HG03135 (cell line): Measurements from ENCODE around the gene PPP1R18.
"Not testable (repeated sequence)": the region's sequence is repeated elsewhere in the genome, so short reads cannot be mapped to it uniquely, and the experiment has no call there.

Source experiments
- ATAC-seq: cut with Tn5 transposase; IDR thresholded peaks from one replicate; pipeline ENCODE4 v1.9.1; 2021; ENCODE audit warnings: mild to moderate bottlenecking, moderate library complexity; ENCODE audit not compliant: unreplicated experiment

The PPP1R18 gene

GRCh38 chr6:30719791-30720737 lies 33.6 kb upstream of the PPP1R18 start, which contains the start of gene TUBB:
Gene TUBB (plus strand): TSS chr6:30720352. CDS start chr6:30720507, 155 bp downstream.
- peak; percentile 42 for ATAC-seq

- no peak for ATAC-seq
Measured at GRCh38 chr6:30719356-30719755, 32.9 kb upstream of the PPP1R18 start.

- not testable (repeated sequence) for ATAC-seq
Measured at GRCh38 chr6:30717845-30718720, 31.6 kb upstream of the PPP1R18 start.

- peak; percentile 73 for ATAC-seq
Measured at GRCh38 chr6:30717129-30717844, 30.8 kb upstream of the PPP1R18 start, which contains the start of gene MDC1. Gene MDC1 (minus strand): TSS chr6:30717281. CDS start chr6:30715175, 2,106 bp downstream.

- ATAC-seq: no peak
Measured at GRCh38 chr6:30716879-30717128, 30.4 kb upstream of the PPP1R18 start.

- ATAC-seq: no peak
Measured at GRCh38 chr6:30714263-30714662, 27.8 kb upstream of the PPP1R18 start.

- ATAC-seq: no peak
Measured at GRCh38 chr6:30712441-30712945, 26.0 kb upstream of the PPP1R18 start.

GRCh38 chr6:30711758-30712380 lies 25.4 kb upstream of the PPP1R18 start:
- ATAC-seq: no peak

GRCh38 chr6:30709101-30709868 lies 22.8 kb upstream of the PPP1R18 start:
- no peak for ATAC-seq

- no peak for ATAC-seq
Measured at GRCh38 chr6:30707281-30707850, 20.9 kb upstream of the PPP1R18 start.

GRCh38 chr6:30705620-30706019 lies 19.2 kb upstream of the PPP1R18 start:
- ATAC-seq: no peak

- ATAC-seq: no peak
Measured at GRCh38 chr6:30703821-30704220, 17.4 kb upstream of the PPP1R18 start.

- no peak for ATAC-seq
Measured at GRCh38 chr6:30703011-30703410, 16.6 kb upstream of the PPP1R18 start.

- no peak for ATAC-seq
Measured at GRCh38 chr6:30700340-30700739, 13.9 kb upstream of the PPP1R18 start.

- ATAC-seq: no peak
Measured at GRCh38 chr6:30696432-30696831, 10.0 kb upstream of the PPP1R18 start.

GRCh38 chr6:30691208-30691847 lies 4.9 kb upstream of the PPP1R18 start:
- no peak for ATAC-seq

- ATAC-seq: no peak
Measured at GRCh38 chr6:30690403-30691207, 4.2 kb upstream of the PPP1R18 start, which contains the start of gene NRM. Gene NRM (minus strand): TSS chr6:30690984. CDS start chr6:30690974, 10 bp downstream.

- no peak for ATAC-seq
Measured at GRCh38 chr6:30689985-30690384, 3.5 kb upstream of the PPP1R18 start.
